Measurements from ENCODE around the gene GPSM3. TPM values are rescaled to one million over a fixed set of nuclear protein-coding genes. Genes with fewer than 3 reads are reported as not detected.

Gene GPSM3
- total RNA-seq, 4 donors from 2014 or later = 5.7 to 17.4 (median 8.6) TPM

DNA sequence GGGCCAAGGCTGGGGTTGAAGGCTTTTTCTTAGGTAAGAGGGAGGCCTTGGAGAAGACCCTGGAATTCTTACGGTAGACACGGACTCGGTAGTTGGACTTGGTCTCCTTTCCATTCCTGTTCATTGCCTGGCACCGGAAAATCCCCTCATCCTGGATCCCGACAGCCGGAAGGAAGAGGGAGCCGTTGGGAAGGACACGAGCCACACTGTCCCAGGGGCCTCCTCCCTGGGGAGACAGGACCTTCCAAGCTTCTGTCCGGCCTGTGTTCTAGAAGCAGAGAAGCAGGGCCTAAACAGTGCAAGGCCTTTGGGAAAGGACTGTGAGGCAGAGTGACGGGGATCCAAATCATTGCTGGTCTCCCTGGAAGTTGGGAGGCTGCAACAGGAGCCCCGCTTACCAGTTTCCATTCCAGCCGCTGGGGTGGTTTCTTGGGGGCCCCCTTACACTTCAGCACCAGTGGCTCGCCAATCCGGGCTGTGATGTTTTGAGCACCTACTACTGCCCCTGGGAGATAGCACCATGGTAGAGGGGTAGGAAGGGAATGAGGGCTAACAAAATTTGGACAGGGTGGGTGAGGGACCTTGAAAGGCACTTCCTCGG lies 8.9 kb downstream of the GPSM3 start:
- WGBS = 80% methylated on average over 15 of the region's 15 CpGs
- peaks cover 70 to 89% (median 86%) of the 10 kb centered on the region in 4 donors for H3K4me1 ChIP-seq
- H3K9me3 ChIP-seq = no peaks in the 10 kb centered on the region
- DNase-seq (ENCODE audit: extremely low spot score) = no peak
- no peaks in the 10 kb centered on the region for H3K27me3 ChIP-seq
- no peak for TF ChIP-seq POLR2A (IDR thresholded peaks at IDR 0.05; ENCODE audit: low read depth)
- TF ChIP-seq, protein P1, sequence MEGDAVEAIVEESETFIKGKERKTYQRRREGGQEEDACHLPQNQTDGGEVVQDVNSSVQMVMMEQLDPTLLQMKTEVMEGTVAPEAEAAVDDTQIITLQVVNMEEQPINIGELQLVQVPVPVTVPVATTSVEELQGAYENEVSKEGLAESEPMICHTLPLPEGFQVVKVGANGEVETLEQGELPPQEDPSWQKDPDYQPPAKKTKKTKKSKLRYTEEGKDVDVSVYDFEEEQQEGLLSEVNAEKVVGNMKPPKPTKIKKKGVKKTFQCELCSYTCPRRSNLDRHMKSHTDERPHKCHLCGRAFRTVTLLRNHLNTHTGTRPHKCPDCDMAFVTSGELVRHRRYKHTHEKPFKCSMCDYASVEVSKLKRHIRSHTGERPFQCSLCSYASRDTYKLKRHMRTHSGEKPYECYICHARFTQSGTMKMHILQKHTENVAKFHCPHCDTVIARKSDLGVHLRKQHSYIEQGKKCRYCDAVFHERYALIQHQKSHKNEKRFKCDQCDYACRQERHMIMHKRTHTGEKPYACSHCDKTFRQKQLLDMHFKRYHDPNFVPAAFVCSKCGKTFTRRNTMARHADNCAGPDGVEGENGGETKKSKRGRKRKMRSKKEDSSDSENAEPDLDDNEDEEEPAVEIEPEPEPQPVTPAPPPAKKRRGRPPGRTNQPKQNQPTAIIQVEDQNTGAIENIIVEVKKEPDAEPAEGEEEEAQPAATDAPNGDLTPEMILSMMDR (IDR thresholded peaks at IDR 0.05) = no peak
- no peak for TF ChIP-seq POLR2AphosphoS5 (IDR thresholded peaks at IDR 0.05)
- no peak for TF ChIP-seq EP300 (IDR thresholded peaks at IDR 0.05)
- intact Hi-C loops (cut with DNase I) = no loop called here
- peak overlapping the region; percentile 84 to 99 (median 98) for H3K27ac ChIP-seq (replicated peaks in 1 of 4)
- H3K36me3 ChIP-seq = peaks cover 16 to 64% (median 52%) of the 10 kb centered on the region in 4 donors
- H3K4me3 ChIP-seq = no peak overlapping the region

DNA sequence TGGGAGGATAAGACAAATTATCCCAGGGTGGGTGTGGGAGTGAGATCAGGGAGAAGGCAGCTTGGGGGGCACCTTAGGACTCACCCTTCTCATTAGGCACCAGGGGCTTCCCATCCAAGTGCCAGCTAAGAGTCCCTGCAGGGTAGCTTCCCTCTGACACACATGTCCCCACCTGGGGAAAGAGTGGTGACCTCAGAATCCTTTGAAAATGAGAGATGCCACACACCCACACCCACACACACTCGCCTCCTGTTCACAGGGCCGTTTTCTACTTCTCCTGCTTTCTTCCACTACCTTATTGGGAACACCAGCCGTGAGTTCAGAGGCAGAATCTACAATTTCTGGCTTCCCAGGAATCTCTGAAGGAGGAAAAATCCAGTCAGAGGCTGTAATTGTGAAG lies 9.4 kb downstream of the GPSM3 start:
- intact Hi-C loops (cut with DNase I) = no loop called here
- Histone ChIP-seq H3K27me3 (no peaks in the 10 kb centered on the region), H3K27ac (replicated peaks in 1 of 4) (peak overlapping the region; percentile 84 to 99 (median 98)), H3K4me1 (peaks cover 66 to 84% (median 82%) of the 10 kb centered on the region in 4 donors), H3K9me3 (no peaks in the 10 kb centered on the region), H3K36me3 (peaks cover 16 to 63% (median 51%) of the 10 kb centered on the region in 4 donors), H3K4me3 (no peak overlapping the region)
- DNase-seq (ENCODE audit: extremely low spot score) = no peak
- WGBS = 88% methylated on average over 3 of the region's 3 CpGs
- TF ChIP-seq POLR2A (IDR thresholded peaks at IDR 0.05; ENCODE audit: low read depth) (no peak), EP300 (IDR thresholded peaks at IDR 0.05) (no peak), POLR2AphosphoS5 (IDR thresholded peaks at IDR 0.05) (no peak)
- TF ChIP-seq, protein P1 (IDR thresholded peaks at IDR 0.05) = no peak

DNA sequence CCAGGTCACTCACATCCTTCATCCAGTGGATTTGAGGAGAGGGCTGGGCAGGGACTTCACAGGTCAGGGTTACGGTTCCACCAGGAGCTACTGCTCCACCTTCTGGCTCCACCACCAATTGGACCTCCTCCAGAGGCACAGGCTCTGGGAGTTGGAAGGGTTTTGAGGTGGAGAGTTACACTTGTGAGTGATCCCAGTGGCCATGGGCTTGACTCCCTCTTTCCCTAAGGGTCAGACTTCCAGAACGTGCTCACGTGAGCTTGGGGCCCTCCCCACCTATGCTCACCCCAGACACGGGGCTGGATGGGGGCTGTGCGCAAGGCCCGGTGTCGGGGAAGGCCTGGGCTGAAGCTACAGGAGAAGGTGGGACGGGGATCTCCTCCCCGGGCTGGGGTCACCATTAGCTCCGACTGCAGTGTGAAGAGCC lies 9.9 kb downstream of the GPSM3 start:
- intact Hi-C loops (cut with DNase I) = no loop called here
- Histone ChIP-seq H3K4me1 (peaks cover 61 to 80% (median 77%) of the 10 kb centered on the region in 4 donors), H3K4me3 (no peak overlapping the region), H3K27ac (replicated peaks in 1 of 4) (peak overlapping the region; percentile 84 to 99 (median 98)), H3K36me3 (peaks cover 12 to 59% (median 46%) of the 10 kb centered on the region in 4 donors), H3K27me3 (no peaks in the 10 kb centered on the region), H3K9me3 (no peaks in the 10 kb centered on the region)
- DNase-seq (ENCODE audit: extremely low spot score) = no peak
- 74% methylated on average over 10 of the region's 10 CpGs for WGBS
- TF ChIP-seq POLR2A (IDR thresholded peaks at IDR 0.05; ENCODE audit: low read depth) = no peak
- no peak for TF ChIP-seq EP300 (IDR thresholded peaks at IDR 0.05)

DNA sequence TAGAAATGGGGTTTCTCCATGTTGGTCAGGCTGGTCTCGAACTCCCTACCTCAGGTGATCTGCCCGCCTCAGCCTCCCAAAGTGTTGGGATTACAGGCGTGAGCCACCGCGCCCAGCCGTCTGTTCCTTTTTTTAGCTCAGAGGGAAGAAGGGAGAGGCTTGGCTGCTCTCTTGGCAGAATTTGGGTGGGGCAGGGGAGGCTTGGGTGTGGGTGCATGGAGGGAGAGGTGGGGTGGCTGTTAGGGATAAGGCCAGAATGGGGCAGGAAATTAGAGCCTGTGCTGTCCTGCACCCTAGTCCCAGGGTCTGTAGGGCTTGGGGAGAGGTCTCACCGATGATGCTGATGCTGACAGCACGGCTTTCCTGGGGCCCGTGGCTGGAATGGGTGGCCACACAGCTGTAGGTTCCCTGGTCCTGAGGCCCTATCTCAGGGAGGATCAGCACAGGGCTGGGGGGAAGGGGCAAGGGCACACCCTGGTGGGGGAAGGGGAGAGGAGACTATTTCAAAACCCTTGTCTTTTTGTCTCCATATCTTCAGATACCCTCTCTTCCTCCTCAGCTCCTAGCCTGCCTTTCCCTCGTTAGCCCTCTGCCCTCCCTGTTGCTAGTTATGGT lies 10.4 kb downstream of the GPSM3 start:
- Histone ChIP-seq H3K4me1 (peaks cover 58 to 79% (median 74%) of the 10 kb centered on the region in 4 donors), H3K27ac (replicated peaks in 1 of 4) (peak overlapping the region; percentile 84 to 99 (median 98)), H3K27me3 (no peaks in the 10 kb centered on the region), H3K36me3 (peaks cover 7 to 53% (median 41%) of the 10 kb centered on the region in 4 donors), H3K9me3 (no peaks in the 10 kb centered on the region), H3K4me3 (no peak overlapping the region)
- no peak for DNase-seq (ENCODE audit: extremely low spot score)
- TF ChIP-seq, protein P1 (IDR thresholded peaks at IDR 0.05) = no peak
- TF ChIP-seq POLR2AphosphoS5 (IDR thresholded peaks at IDR 0.05) (no peak), EP300 (IDR thresholded peaks at IDR 0.05) (no peak), POLR2A (IDR thresholded peaks at IDR 0.05; ENCODE audit: low read depth) (no peak)
- intact Hi-C loops (cut with DNase I) = no loop called here
- WGBS = 75% methylated on average over 10 of the region's 10 CpGs

DNA sequence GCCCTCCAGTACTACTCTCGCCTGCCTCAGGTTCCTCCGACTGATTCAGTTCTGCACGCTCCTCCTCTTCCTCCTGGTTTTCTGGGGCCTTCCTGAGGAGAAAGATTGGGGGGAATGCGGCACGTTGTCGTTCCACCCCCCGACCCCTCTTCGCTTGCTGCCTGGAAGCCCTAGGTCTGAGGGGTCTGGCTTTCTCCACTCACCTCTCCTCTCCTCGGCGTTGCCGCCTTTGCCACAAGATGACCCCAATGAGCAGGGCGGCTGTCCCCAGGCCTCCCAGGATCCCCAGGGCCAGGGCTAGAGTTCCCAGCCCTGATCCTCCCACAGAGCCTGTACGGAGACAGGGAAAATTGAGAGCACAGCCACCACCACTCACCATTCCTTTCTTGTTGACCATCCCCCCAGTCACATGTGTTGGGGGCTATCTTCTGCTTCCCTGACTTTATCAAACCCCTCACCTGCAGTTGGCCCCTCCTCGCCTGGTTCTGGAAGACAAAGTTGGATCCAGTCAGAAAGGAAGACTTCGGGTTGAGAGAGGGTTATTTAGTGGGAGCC lies 11.2 kb downstream of the GPSM3 start:
- Histone ChIP-seq H3K4me3 (no peak overlapping the region), H3K9me3 (no peaks in the 10 kb centered on the region), H3K27ac (replicated peaks in 1 of 4) (peak overlapping the region in 3 of 4 donors; percentile 84 to 99 (median 98)), H3K36me3 (peaks cover 0 to 45% (median 33%) of the 10 kb centered on the region in 4 donors), H3K4me1 (peaks cover 58 to 79% (median 74%) of the 10 kb centered on the region in 4 donors), H3K27me3 (no peaks in the 10 kb centered on the region)
- DNase-seq (ENCODE audit: extremely low spot score) = no peak
- TF ChIP-seq POLR2AphosphoS5 (IDR thresholded peaks at IDR 0.05) = no peak
- TF ChIP-seq EP300 (IDR thresholded peaks at IDR 0.05) = no peak
- TF ChIP-seq POLR2A (IDR thresholded peaks at IDR 0.05; ENCODE audit: low read depth) = no peak
- TF ChIP-seq, protein P1 (IDR thresholded peaks at IDR 0.05) = no peak
- WGBS = 72% methylated on average over 15 of the region's 15 CpGs
- intact Hi-C loops (cut with DNase I) = no loop called here
